Peyer's patch (tissue), 4 donors: ENCODE measurements around the gene OR1D5.

ENCODE experiments used
- POLR2A ChIP-seq, 2 donors: fragments of 450-650 bp; IDR thresholded peaks; one replicate each; pipeline ENCODE4 v1.5.1; 2017; ENCODE audit warnings: antibody characterized with exemption in 2 of 2, mild to moderate bottlenecking in 2 of 2, moderate library complexity in 2 of 2
- TF ChIP-seq, protein P1 (sequence below), 6 experiments: fragments of 450-650 bp in 4 of 6; fragments of 200-600 bp in 2 of 6; sonication (generic) in 1 of 6; IDR thresholded peaks; one replicate each; pipeline ENCODE4 v1.5.1; 2017 to 2019; ENCODE audit warnings: antibody characterized with exemption in 6 of 6, mild to moderate bottlenecking in 3 of 6, moderate library complexity in 1 of 6

DNA sequence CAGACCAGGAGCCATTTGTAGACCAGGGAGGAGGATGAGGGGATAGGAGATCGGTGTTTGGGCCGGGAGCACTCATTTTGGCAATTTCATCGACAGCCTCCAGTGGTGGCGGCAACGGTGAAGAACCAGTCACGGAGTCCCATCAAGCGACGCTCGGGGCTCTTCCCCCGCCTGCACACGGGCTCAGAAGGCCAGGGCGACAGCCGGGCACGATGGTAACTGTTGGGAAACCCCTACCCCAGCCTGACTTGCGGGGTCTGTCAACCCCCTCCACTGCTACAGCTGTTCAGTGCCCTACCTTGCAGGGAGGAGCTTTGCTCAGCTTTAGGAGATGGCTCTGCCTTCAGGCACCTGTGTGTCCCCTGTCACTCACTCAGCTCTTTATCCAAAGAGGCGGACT, 43.0 kb downstream of the OR1D5 start:
- no peak for TF ChIP-seq POLR2A (IDR thresholded peaks at IDR 0.05)
- TF ChIP-seq, protein P1, sequence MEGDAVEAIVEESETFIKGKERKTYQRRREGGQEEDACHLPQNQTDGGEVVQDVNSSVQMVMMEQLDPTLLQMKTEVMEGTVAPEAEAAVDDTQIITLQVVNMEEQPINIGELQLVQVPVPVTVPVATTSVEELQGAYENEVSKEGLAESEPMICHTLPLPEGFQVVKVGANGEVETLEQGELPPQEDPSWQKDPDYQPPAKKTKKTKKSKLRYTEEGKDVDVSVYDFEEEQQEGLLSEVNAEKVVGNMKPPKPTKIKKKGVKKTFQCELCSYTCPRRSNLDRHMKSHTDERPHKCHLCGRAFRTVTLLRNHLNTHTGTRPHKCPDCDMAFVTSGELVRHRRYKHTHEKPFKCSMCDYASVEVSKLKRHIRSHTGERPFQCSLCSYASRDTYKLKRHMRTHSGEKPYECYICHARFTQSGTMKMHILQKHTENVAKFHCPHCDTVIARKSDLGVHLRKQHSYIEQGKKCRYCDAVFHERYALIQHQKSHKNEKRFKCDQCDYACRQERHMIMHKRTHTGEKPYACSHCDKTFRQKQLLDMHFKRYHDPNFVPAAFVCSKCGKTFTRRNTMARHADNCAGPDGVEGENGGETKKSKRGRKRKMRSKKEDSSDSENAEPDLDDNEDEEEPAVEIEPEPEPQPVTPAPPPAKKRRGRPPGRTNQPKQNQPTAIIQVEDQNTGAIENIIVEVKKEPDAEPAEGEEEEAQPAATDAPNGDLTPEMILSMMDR (IDR thresholded peaks at IDR 0.05), result no peak
